GM10266 (cell line): ENCODE data around the gene TBC1D5.
"Not testable (repeated sequence)": the region's sequence is repeated elsewhere in the genome, so short reads cannot be mapped to it uniquely, and the experiment has no call there.

Source experiments
- DNase-seq: peaks from one replicate; pipeline ENCODE4 v3.0.0; 2012; ENCODE audit errors: extremely low spot score
- CTCF ChIP-seq: IDR thresholded peaks from 2 replicates; pipeline ENCODE4 v1.5.1; 2012; ENCODE audit warnings: mild to moderate bottlenecking, low read depth; ENCODE audit not compliant: control insufficient read depth, insufficient read depth; ENCODE audit errors: missing control alignments

The TBC1D5 gene

GRCh38 chr3:17394541-17395155 is 347.8 kb downstream of the TBC1D5 start:
- DNase-seq = no peak
- TF ChIP-seq CTCF = no peak

- DNase-seq = not testable (repeated sequence)
Observed at GRCh38 chr3:17392516-17392915, 349.9 kb downstream of the TBC1D5 start.

GRCh38 chr3:17390785-17391184 is 351.6 kb downstream of the TBC1D5 start:
- TF ChIP-seq CTCF = no peak
- DNase-seq = no peak

- no peak for TF ChIP-seq CTCF
- DNase-seq = no peak
Observed at GRCh38 chr3:17387108-17387507, 355.3 kb downstream of the TBC1D5 start.

- TF ChIP-seq CTCF = no peak
- no peak for DNase-seq
Observed at GRCh38 chr3:17386432-17386831, 356.0 kb downstream of the TBC1D5 start.

- no peak for DNase-seq
- TF ChIP-seq CTCF = no peak
Observed at GRCh38 chr3:17384567-17385296, 357.7 kb downstream of the TBC1D5 start.

- DNase-seq = no peak
- no peak for TF ChIP-seq CTCF
Observed at GRCh38 chr3:17373304-17373703, 369.1 kb downstream of the TBC1D5 start.
